Neural cell (in vitro differentiated cells): ENCODE results near the gene SEL1L2. TPM values are rescaled to one million over a fixed set of nuclear protein-coding genes. Genes with fewer than 3 reads are reported as not detected.

Experiments used
- H2AFZ ChIP-seq: fragments of 200-600, 300-800 bp; sonication (generic), shearing (Covaris generic); 2 replicates; pipeline ENCODE4 v1.6.0; 2014; ENCODE audit warnings: low read depth, mild to moderate bottlenecking, antibody characterized with exemption, low read length, moderate library complexity
- H3F3A ChIP-seq: fragments of 200-600 bp; shearing (Covaris generic); 2 replicates; pipeline ENCODE4 v1.6.1; 2016; ENCODE audit warnings: mild to moderate bottlenecking, moderate library complexity, mixed read lengths, antibody characterized with exemption, low read length; ENCODE audit not compliant: insufficient read depth, poor library complexity, severe bottlenecking
- H3K27ac ChIP-seq: fragments of 200-600, 300-800 bp; sonication (generic), shearing (Covaris generic); 2 replicates; pipeline ENCODE4 v1.5.1; 2014; ENCODE audit warnings: mild to moderate bottlenecking, low read length, moderate library complexity
- H3K27me3 ChIP-seq: fragments of 300-800, 200-600 bp; sonication (generic), shearing (Covaris generic); 2 replicates; pipeline ENCODE4 v1.6.0; 2014; ENCODE audit warnings: mild to moderate bottlenecking, low read depth, low read length, moderate library complexity; ENCODE audit not compliant: insufficient read depth
- H3K36me3 ChIP-seq: fragments of 300-800, 200-600 bp; sonication (generic), shearing (Covaris generic); 2 replicates; pipeline ENCODE4 v1.5.1; 2014; ENCODE audit warnings: mild to moderate bottlenecking, antibody characterized with exemption, low read length, moderate library complexity; ENCODE audit not compliant: insufficient read depth
- H3K4me2 ChIP-seq: fragments of 300-800, 200-600 bp; sonication (generic), shearing (Covaris generic); 2 replicates; pipeline ENCODE4 v1.6.0; 2014; ENCODE audit warnings: mild to moderate bottlenecking, low read length
- H3K4me3 ChIP-seq: fragments of 300-800, 200-600 bp; sonication (generic), shearing (Covaris generic); 2 replicates; pipeline ENCODE4 v1.5.1; 2014; ENCODE audit warnings: mild to moderate bottlenecking, low read length, moderate library complexity
- H3K79me2 ChIP-seq: fragments of 200-600 bp; shearing (Covaris generic); replicated peaks from 2 replicates; pipeline ENCODE4 v1.6.0; 2014; ENCODE audit warnings: mild to moderate bottlenecking, low read length, moderate library complexity; ENCODE audit not compliant: insufficient read depth
- H3K9ac ChIP-seq: fragments of 300-800, 200-600 bp; sonication (generic), shearing (Covaris generic); 2 replicates; pipeline ENCODE4 v1.6.1; 2016; ENCODE audit warnings: mild to moderate bottlenecking, low read length, mixed read lengths
- H3K9me2 ChIP-seq: fragments of 200-600 bp; shearing (Covaris generic); 2 replicates; pipeline ENCODE4 v1.6.1; 2016; ENCODE audit warnings: mild to moderate bottlenecking, low read length, mixed read lengths; ENCODE audit not compliant: insufficient read depth
- H3K9me3 ChIP-seq: fragments of 200-600, 300-800 bp; sonication (generic), shearing (Covaris generic); 2 replicates; pipeline ENCODE4 v1.6.1; 2016; ENCODE audit warnings: mild to moderate bottlenecking, mixed run types, low read length, moderate library complexity, mixed read lengths
- H4K20me1 ChIP-seq: fragments of 200-600 bp; shearing (Covaris generic); 2 replicates; pipeline ENCODE4 v1.6.1; 2016; ENCODE audit warnings: mild to moderate bottlenecking, mixed run types; ENCODE audit not compliant: insufficient read depth
- EP300 ChIP-seq: fragments of 450-650 bp; conservative IDR thresholded peaks from 2 replicates; pipeline ENCODE4 v1.6.1; 2014; ENCODE audit warnings: antibody characterized with exemption, mild to moderate bottlenecking, moderate library complexity; ENCODE audit not compliant: poor library complexity, severe bottlenecking
- EZH2 ChIP-seq: fragments of 200-600, 300-800 bp; shearing (Covaris generic), sonication (generic); IDR thresholded peaks from 2 replicates; pipeline ENCODE4 v1.6.1; 2014; ENCODE audit warnings: antibody characterized with exemption, low read length, borderline replicate concordance, mild to moderate bottlenecking; ENCODE audit not compliant: insufficient read depth, poor library complexity, severe bottlenecking
- MXI1 ChIP-seq: fragments of 450-650 bp; conservative IDR thresholded peaks from 2 replicates; pipeline ENCODE4 v1.6.1; 2014; ENCODE audit warnings: antibody characterized with exemption, mild to moderate bottlenecking; ENCODE audit not compliant: poor library complexity, severe bottlenecking
- POLR2AphosphoS5 ChIP-seq: IDR thresholded peaks from 2 replicates; pipeline ENCODE4 v1.6.1; 2012
- RAD21 ChIP-seq: fragments of 450-650 bp; conservative IDR thresholded peaks from 2 replicates; pipeline ENCODE4 v1.6.1; 2014; ENCODE audit warnings: antibody characterized with exemption, mild to moderate bottlenecking, moderate library complexity
- REST ChIP-seq: IDR thresholded peaks from 2 replicates; pipeline ENCODE4 v1.6.1; 2012; ENCODE audit warnings: borderline replicate concordance
- SMC3 ChIP-seq: fragments of 450-650 bp; conservative IDR thresholded peaks from 2 replicates; pipeline ENCODE4 v1.6.1; 2014; ENCODE audit warnings: antibody characterized with exemption, mild to moderate bottlenecking, moderate library complexity; ENCODE audit not compliant: poor library complexity
- TAF1 ChIP-seq: IDR thresholded peaks from 2 replicates; pipeline ENCODE4 v1.6.1; 2012; ENCODE audit warnings: low read depth
- polyA plus RNA-seq: library from polyadenylated mRNA; depleted of rRNA; stranded (reverse); fragments of >200 nt; gene quantifications from 2 replicates; pipeline ENCODE4 v1.2.3, GENCODE V29; 2014
- TF ChIP-seq, protein P1 (sequence below): fragments of 450-650 bp; IDR thresholded peaks from 2 replicates; pipeline ENCODE4 v1.5.1; 2014; ENCODE audit warnings: antibody characterized with exemption, mild to moderate bottlenecking, moderate library complexity; ENCODE audit not compliant: poor library complexity, severe bottlenecking

The SEL1L2 gene
- polyA plus RNA-seq, 1 donor from 2014 or later = not detected

- no peaks in the 10 kb centered on the region for H4K20me1 ChIP-seq
- H3K79me2 ChIP-seq = no peaks in the 10 kb centered on the region
- H3K27me3 ChIP-seq = no peaks in the 10 kb centered on the region
- no peaks in the 10 kb centered on the region for H3K9me2 ChIP-seq
- no peaks in the 10 kb centered on the region for H3F3A ChIP-seq
- H3K36me3 ChIP-seq = peaks cover 5% of the 10 kb centered on the region
- no peak overlapping the region for H2AFZ ChIP-seq
- H3K9me3 ChIP-seq = no peaks in the 10 kb centered on the region
- H3K4me3 ChIP-seq = no peak overlapping the region
- no peak overlapping the region for H3K4me2 ChIP-seq
- no peak for TF ChIP-seq EZH2
- TF ChIP-seq MXI1 = no peak
- TF ChIP-seq EP300 = no peak
- no peak for TF ChIP-seq SMC3
- TF ChIP-seq REST = no peak
- TF ChIP-seq POLR2AphosphoS5 = no peak
- no peak for TF ChIP-seq TAF1
- TF ChIP-seq, protein P1, sequence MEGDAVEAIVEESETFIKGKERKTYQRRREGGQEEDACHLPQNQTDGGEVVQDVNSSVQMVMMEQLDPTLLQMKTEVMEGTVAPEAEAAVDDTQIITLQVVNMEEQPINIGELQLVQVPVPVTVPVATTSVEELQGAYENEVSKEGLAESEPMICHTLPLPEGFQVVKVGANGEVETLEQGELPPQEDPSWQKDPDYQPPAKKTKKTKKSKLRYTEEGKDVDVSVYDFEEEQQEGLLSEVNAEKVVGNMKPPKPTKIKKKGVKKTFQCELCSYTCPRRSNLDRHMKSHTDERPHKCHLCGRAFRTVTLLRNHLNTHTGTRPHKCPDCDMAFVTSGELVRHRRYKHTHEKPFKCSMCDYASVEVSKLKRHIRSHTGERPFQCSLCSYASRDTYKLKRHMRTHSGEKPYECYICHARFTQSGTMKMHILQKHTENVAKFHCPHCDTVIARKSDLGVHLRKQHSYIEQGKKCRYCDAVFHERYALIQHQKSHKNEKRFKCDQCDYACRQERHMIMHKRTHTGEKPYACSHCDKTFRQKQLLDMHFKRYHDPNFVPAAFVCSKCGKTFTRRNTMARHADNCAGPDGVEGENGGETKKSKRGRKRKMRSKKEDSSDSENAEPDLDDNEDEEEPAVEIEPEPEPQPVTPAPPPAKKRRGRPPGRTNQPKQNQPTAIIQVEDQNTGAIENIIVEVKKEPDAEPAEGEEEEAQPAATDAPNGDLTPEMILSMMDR = no peak
- no peak for TF ChIP-seq RAD21
- H3K27ac ChIP-seq = no peak overlapping the region
- no peak overlapping the region for H3K9ac ChIP-seq
These were observed 168.5 kb downstream of the SEL1L2 start for GRCh38 chr20:13821876-13822275.

- Histone ChIP-seq H4K20me1 (no peaks in the 10 kb centered on the region), H3K27ac (no peak overlapping the region)
These were observed 170.3 kb downstream of the SEL1L2 start for GRCh38 chr20:13819885-13820645.

More at GRCh38 chr20:13819885-13820645, 170.3 kb downstream of the SEL1L2 start:
- Histone ChIP-seq H3K36me3 (peaks cover 5% of the 10 kb centered on the region), H2AFZ (no peak overlapping the region), H3K4me2 (no peak overlapping the region), H3F3A (no peaks in the 10 kb centered on the region), H3K9me3 (no peaks in the 10 kb centered on the region), H3K9me2 (no peaks in the 10 kb centered on the region), H3K9ac (no peak overlapping the region), H3K27me3 (no peaks in the 10 kb centered on the region), H3K4me3 (no peak overlapping the region), H3K79me2 (no peaks in the 10 kb centered on the region)
- TF ChIP-seq, protein P1 = peak; percentile 80
- TF ChIP-seq SMC3 (peak; percentile 92), REST (no peak), RAD21 (peak; percentile 81)
